Measurements from ENCODE around the gene ZNF569.

- TF ChIP-seq, protein P1, sequence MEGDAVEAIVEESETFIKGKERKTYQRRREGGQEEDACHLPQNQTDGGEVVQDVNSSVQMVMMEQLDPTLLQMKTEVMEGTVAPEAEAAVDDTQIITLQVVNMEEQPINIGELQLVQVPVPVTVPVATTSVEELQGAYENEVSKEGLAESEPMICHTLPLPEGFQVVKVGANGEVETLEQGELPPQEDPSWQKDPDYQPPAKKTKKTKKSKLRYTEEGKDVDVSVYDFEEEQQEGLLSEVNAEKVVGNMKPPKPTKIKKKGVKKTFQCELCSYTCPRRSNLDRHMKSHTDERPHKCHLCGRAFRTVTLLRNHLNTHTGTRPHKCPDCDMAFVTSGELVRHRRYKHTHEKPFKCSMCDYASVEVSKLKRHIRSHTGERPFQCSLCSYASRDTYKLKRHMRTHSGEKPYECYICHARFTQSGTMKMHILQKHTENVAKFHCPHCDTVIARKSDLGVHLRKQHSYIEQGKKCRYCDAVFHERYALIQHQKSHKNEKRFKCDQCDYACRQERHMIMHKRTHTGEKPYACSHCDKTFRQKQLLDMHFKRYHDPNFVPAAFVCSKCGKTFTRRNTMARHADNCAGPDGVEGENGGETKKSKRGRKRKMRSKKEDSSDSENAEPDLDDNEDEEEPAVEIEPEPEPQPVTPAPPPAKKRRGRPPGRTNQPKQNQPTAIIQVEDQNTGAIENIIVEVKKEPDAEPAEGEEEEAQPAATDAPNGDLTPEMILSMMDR (optimal IDR thresholded peaks at IDR 0.05 in 1 of 3, IDR thresholded peaks at IDR 0.05 in 1 of 3, conservative IDR thresholded peaks at IDR 0.05 in 1 of 3; ENCODE audit: extremely low read depth in 1 of 3, insufficient read depth in 2 of 3, low read length in 3 of 3): no peak
- TF ChIP-seq EZH2 (IDR thresholded peaks at IDR 0.05; ENCODE audit: low read length): no peak
Observed at GRCh38 chr19:37511186-37511585, 43.9 kb upstream of the ZNF569 start.

All from keratinocyte (primary cell).